Prostate gland (tissue), 2 donors: ENCODE measurements around the gene SNX9.

Source experiments
- POLR2A ChIP-seq: fragments of 450-650 bp; IDR thresholded peaks from one replicate; pipeline ENCODE4 v1.6.1; 2016; ENCODE audit warnings: antibody characterized with exemption, mild to moderate bottlenecking
- POLR2AphosphoS5 ChIP-seq: sonication (generic); formaldehyde crosslinking; IDR thresholded peaks from one replicate; pipeline ENCODE4 v1.6.1; 2017; ENCODE audit warnings: antibody characterized with exemption
- TF ChIP-seq, protein P1 (sequence below), 4 experiments: fragments of 200-600 bp in 2 of 4; fragments of 450-650 bp in 2 of 4; sonication (generic) in 2 of 4; IDR thresholded peaks; 1 replicate in 3 of 4; 2 replicates in 1 of 4; pipeline ENCODE4 v1.5.1; 2016 to 2019; ENCODE audit warnings: antibody characterized with exemption in 4 of 4, mild to moderate bottlenecking in 2 of 4, moderate library complexity in 2 of 4

DNA sequence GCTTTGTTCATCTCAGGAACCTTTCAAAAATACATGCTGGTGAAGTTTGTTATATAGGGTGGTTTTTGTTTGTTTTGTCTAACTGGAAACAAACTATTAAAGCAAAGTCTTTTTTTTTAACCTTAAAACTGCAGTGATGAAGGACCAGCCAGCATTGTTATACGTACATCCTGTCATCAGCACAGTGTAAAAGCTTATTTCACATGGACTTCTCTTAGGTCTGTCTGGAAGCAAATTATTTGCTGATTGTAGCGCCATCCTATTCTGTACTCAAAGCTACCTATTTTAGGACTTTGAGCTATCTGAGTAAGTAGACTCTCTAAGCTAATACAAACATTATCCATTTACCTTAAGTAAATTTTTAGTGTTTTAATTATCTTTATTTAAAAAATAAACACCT lies 61.7 kb downstream of the SNX9 start:
- TF ChIP-seq, protein P1, sequence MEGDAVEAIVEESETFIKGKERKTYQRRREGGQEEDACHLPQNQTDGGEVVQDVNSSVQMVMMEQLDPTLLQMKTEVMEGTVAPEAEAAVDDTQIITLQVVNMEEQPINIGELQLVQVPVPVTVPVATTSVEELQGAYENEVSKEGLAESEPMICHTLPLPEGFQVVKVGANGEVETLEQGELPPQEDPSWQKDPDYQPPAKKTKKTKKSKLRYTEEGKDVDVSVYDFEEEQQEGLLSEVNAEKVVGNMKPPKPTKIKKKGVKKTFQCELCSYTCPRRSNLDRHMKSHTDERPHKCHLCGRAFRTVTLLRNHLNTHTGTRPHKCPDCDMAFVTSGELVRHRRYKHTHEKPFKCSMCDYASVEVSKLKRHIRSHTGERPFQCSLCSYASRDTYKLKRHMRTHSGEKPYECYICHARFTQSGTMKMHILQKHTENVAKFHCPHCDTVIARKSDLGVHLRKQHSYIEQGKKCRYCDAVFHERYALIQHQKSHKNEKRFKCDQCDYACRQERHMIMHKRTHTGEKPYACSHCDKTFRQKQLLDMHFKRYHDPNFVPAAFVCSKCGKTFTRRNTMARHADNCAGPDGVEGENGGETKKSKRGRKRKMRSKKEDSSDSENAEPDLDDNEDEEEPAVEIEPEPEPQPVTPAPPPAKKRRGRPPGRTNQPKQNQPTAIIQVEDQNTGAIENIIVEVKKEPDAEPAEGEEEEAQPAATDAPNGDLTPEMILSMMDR (IDR thresholded peaks at IDR 0.05) = no peak
- TF ChIP-seq POLR2AphosphoS5 (no peak), POLR2A (no peak)
